ENCODE measurements around the gene ANKRD55.
A peak's percentile ranks its signal among the peaks of the same experiment; 100 is the strongest.
"Not testable (repeated sequence)": the region's sequence is repeated elsewhere in the genome, so short reads cannot be mapped to it uniquely, and the experiment has no call there.

Gene ANKRD55
- 0 to 1.8 (median 0) reads per million in 17 experiments for total RNA-seq

- DNase-seq, result no peak
Measured at GRCh38 chr5:56233230-56233629, at the start of gene ANKRD55. Gene ANKRD55 (minus strand): TSS chr5:56233330. CDS start chr5:56232913, 417 bp downstream.

- no peak for DNase-seq
Measured at GRCh38 chr5:56282216-56282615, 49.1 kb upstream of the ANKRD55 start.

- DNase-seq, result no peak
Measured at GRCh38 chr5:56281489-56282165, 48.5 kb upstream of the ANKRD55 start.

GRCh38 chr5:56279979-56280378 is 46.8 kb upstream of the ANKRD55 start:
- DNase-seq, result no peak

GRCh38 chr5:56279291-56279690 is 46.2 kb upstream of the ANKRD55 start:
- no peak for DNase-seq

- no peak for DNase-seq
Measured at GRCh38 chr5:56278335-56278753, 45.2 kb upstream of the ANKRD55 start.

GRCh38 chr5:56277573-56277972 is 44.4 kb upstream of the ANKRD55 start:
- DNase-seq, result no peak

- DNase-seq, result no peak
Measured at GRCh38 chr5:56273376-56273955, 40.3 kb upstream of the ANKRD55 start.

GRCh38 chr5:56272765-56273164 is 39.6 kb upstream of the ANKRD55 start:
- no peak for DNase-seq

GRCh38 chr5:56270568-56271392 is 37.6 kb upstream of the ANKRD55 start:
- DNase-seq, result peak; percentile 93 to 95 (median 94)

- no peak for DNase-seq
Measured at GRCh38 chr5:56270058-56270457, 36.9 kb upstream of the ANKRD55 start.

- DNase-seq, result peak; percentile 75 to 88 (median 84)
Measured at GRCh38 chr5:56269216-56269927, 36.2 kb upstream of the ANKRD55 start.

- not testable (repeated sequence) for DNase-seq
Measured at GRCh38 chr5:56268707-56269106, 35.6 kb upstream of the ANKRD55 start.

GRCh38 chr5:56267856-56268255 is 34.7 kb upstream of the ANKRD55 start:
- no peak for DNase-seq

GRCh38 chr5:56264417-56265025 is 31.4 kb upstream of the ANKRD55 start:
- DNase-seq, result peak; percentile 46 to 63 (median 54)

GRCh38 chr5:56262279-56262678 is 29.1 kb upstream of the ANKRD55 start:
- no peak for DNase-seq

- DNase-seq, result peak; percentile 53 to 91 (median 77)
Measured at GRCh38 chr5:56259002-56259511, 25.9 kb upstream of the ANKRD55 start.

GRCh38 chr5:56257763-56258529 is 24.8 kb upstream of the ANKRD55 start:
- DNase-seq, result not testable (repeated sequence)

- no peak for DNase-seq
Measured at GRCh38 chr5:56257010-56257409, 23.9 kb upstream of the ANKRD55 start.

- no peak for DNase-seq
Measured at GRCh38 chr5:56255502-56255901, 22.4 kb upstream of the ANKRD55 start.

GRCh38 chr5:56253924-56254323 is 20.8 kb upstream of the ANKRD55 start:
- DNase-seq, result no peak

Data from suppressor macrophage (primary cell).